ENCODE measurements around the gene OPRM1.
"Not testable (repeated sequence)": the region's sequence is repeated elsewhere in the genome, so short reads cannot be mapped to it uniquely, and the experiment has no call there.

The OPRM1 gene

GRCh38 chr6:154157082-154157481 is 118.0 kb downstream of the OPRM1 start:
- H3K9ac ChIP-seq (ENCODE audit: low read depth, low read length), result no peak overlapping the region
- no peaks in the 10 kb centered on the region for H3K4me1 ChIP-seq (ENCODE audit: control insufficient read depth, insufficient read depth, low read length)
- no peaks in the 10 kb centered on the region for H3K36me3 ChIP-seq (ENCODE audit: insufficient read depth, low read length)
- peaks cover 3% of the 10 kb centered on the region for H3K27me3 ChIP-seq (ENCODE audit: control insufficient read depth, insufficient read depth, low read length)
- no peak overlapping the region for H3K4me2 ChIP-seq (ENCODE audit: low read length)
- H3K9me3 ChIP-seq (replicated peaks; ENCODE audit: low read length), result no peaks in the 10 kb centered on the region
- H3K4me3 ChIP-seq (ENCODE audit: low read length), result no peak overlapping the region

GRCh38 chr6:154157706-154158105 is 118.7 kb downstream of the OPRM1 start:
- H3K9me3 ChIP-seq (replicated peaks; ENCODE audit: low read length), result no peaks in the 10 kb centered on the region
- no peaks in the 10 kb centered on the region for H3K27me3 ChIP-seq (ENCODE audit: control insufficient read depth, insufficient read depth, low read length)
- no peak overlapping the region for H3K9ac ChIP-seq (ENCODE audit: low read depth, low read length)
- H3K4me3 ChIP-seq (ENCODE audit: low read length), result no peak overlapping the region
- H3K4me1 ChIP-seq (ENCODE audit: control insufficient read depth, insufficient read depth, low read length), result no peaks in the 10 kb centered on the region
- no peaks in the 10 kb centered on the region for H3K36me3 ChIP-seq (ENCODE audit: insufficient read depth, low read length)
- no peak overlapping the region for H3K4me2 ChIP-seq (ENCODE audit: low read length)

- H3K4me3 ChIP-seq (ENCODE audit: low read length), result no peak overlapping the region
- H3K9ac ChIP-seq (ENCODE audit: low read depth, low read length), result no peak overlapping the region
- no peaks in the 10 kb centered on the region for H3K36me3 ChIP-seq (ENCODE audit: insufficient read depth, low read length)
- H3K4me1 ChIP-seq (ENCODE audit: control insufficient read depth, insufficient read depth, low read length), result no peaks in the 10 kb centered on the region
- H3K27me3 ChIP-seq (ENCODE audit: control insufficient read depth, insufficient read depth, low read length), result no peaks in the 10 kb centered on the region
- no peaks in the 10 kb centered on the region for H3K9me3 ChIP-seq (replicated peaks; ENCODE audit: low read length)
- H3K4me2 ChIP-seq (ENCODE audit: low read length), result no peak overlapping the region
Measured at GRCh38 chr6:154159126-154159525, 120.1 kb downstream of the OPRM1 start.

GRCh38 chr6:154161689-154162088 is 122.6 kb downstream of the OPRM1 start:
- H3K9me3 ChIP-seq (replicated peaks; ENCODE audit: low read length), result no peaks in the 10 kb centered on the region
- H3K4me1 ChIP-seq (ENCODE audit: control insufficient read depth, insufficient read depth, low read length), result peaks cover 5% of the 10 kb centered on the region
- H3K9ac ChIP-seq (ENCODE audit: low read depth, low read length), result no peak overlapping the region
- H3K4me3 ChIP-seq (ENCODE audit: low read length), result no peak overlapping the region
- H3K27me3 ChIP-seq (ENCODE audit: control insufficient read depth, insufficient read depth, low read length), result no peaks in the 10 kb centered on the region
- H3K4me2 ChIP-seq (ENCODE audit: low read length), result no peak overlapping the region
- H3K36me3 ChIP-seq (ENCODE audit: insufficient read depth, low read length), result no peaks in the 10 kb centered on the region

DNA sequence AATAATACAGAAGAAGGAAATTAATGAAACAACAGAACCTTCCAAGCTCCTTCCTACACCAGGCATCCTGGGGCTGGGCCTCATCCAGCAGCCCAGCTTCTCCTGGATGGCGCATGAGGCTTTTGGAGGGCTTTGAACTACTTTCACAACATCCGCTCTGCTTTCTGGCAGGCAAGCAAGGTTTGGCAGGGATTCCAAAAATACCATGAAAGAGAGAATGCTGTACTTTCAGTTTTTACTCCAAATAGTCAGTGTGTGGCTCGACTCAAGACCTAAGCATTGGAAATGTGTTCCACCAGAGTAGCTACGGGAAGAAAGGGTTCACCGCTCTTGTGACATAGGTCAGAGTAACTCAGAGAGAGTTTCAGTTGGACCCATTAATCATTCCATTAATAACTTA is 125.4 kb downstream of the OPRM1 start:
- no peaks in the 10 kb centered on the region for H3K36me3 ChIP-seq (ENCODE audit: insufficient read depth, low read length)
- no peak overlapping the region for H3K9ac ChIP-seq (ENCODE audit: low read depth, low read length)
- no peak overlapping the region for H3K4me3 ChIP-seq (ENCODE audit: low read length)
- H3K9me3 ChIP-seq (replicated peaks; ENCODE audit: low read length), result no peaks in the 10 kb centered on the region
- peaks cover 5% of the 10 kb centered on the region for H3K4me1 ChIP-seq (ENCODE audit: control insufficient read depth, insufficient read depth, low read length)
- H3K4me2 ChIP-seq (ENCODE audit: low read length), result no peak overlapping the region
- H3K27me3 ChIP-seq (ENCODE audit: control insufficient read depth, insufficient read depth, low read length), result no peaks in the 10 kb centered on the region

- Histone ChIP-seq H3K4me2 (ENCODE audit: low read length) (no peak overlapping the region), H3K4me3 (ENCODE audit: low read length) (no peak overlapping the region), H3K36me3 (ENCODE audit: insufficient read depth, low read length) (no peaks in the 10 kb centered on the region), H3K9me3 (replicated peaks; ENCODE audit: low read length) (no peaks in the 10 kb centered on the region), H3K27me3 (ENCODE audit: control insufficient read depth, insufficient read depth, low read length) (no peaks in the 10 kb centered on the region), H3K4me1 (ENCODE audit: control insufficient read depth, insufficient read depth, low read length) (peaks cover 5% of the 10 kb centered on the region), H3K9ac (ENCODE audit: low read depth, low read length) (no peak overlapping the region)
Measured at GRCh38 chr6:154165478-154165877, 126.4 kb downstream of the OPRM1 start.

DNA sequence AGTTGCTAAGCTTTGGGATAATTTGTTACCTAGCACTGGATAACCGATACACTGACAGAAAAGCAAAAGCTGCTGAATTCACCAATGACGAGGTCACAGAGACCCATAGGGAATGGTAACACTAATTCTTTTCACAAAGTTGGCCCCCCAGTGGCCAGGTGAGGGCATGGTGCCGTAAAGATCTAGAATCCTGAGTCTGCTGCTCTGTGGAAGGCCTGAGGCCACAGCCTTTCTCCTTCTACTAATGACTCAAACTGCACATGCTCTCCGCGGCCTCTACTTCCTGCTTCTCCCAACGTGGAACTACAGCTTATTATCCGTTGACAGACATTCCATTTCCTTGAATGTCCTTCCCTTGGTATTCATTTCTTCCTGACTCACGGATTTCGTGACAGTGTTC is 127.1 kb downstream of the OPRM1 start:
- Histone ChIP-seq H3K27me3 (ENCODE audit: control insufficient read depth, insufficient read depth, low read length) (no peaks in the 10 kb centered on the region), H3K9me3 (replicated peaks; ENCODE audit: low read length) (no peaks in the 10 kb centered on the region), H3K36me3 (ENCODE audit: insufficient read depth, low read length) (no peaks in the 10 kb centered on the region), H3K4me3 (ENCODE audit: low read length) (no peak overlapping the region), H3K9ac (ENCODE audit: low read depth, low read length) (no peak overlapping the region), H3K4me2 (ENCODE audit: low read length) (no peak overlapping the region), H3K4me1 (ENCODE audit: control insufficient read depth, insufficient read depth, low read length) (peaks cover 5% of the 10 kb centered on the region)

DNA sequence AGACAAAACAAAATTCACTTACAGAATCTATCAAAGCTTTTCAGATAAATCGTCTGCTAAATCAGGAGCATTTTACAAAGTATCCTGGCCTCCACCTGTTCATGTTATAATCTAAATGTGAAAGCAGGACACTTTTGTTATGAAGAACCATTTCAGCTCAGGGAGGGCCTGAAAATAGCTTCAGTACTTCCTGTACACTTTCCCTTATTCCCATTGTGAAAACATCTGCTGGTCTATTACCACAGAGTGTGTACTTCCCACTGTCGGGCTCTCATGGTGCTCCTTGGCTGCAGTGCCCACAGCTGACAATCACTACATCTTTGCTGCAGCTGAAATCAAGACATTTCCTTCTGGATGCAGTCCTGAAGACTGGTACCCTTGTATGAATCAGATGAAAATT is 128.1 kb downstream of the OPRM1 start:
- Histone ChIP-seq H3K27me3 (ENCODE audit: control insufficient read depth, insufficient read depth, low read length) (no peaks in the 10 kb centered on the region), H3K4me3 (ENCODE audit: low read length) (no peak overlapping the region), H3K9me3 (replicated peaks; ENCODE audit: low read length) (no peaks in the 10 kb centered on the region), H3K4me1 (ENCODE audit: control insufficient read depth, insufficient read depth, low read length) (peaks cover 5% of the 10 kb centered on the region), H3K4me2 (ENCODE audit: low read length) (no peak overlapping the region), H3K36me3 (ENCODE audit: insufficient read depth, low read length) (no peaks in the 10 kb centered on the region), H3K9ac (ENCODE audit: low read depth, low read length) (no peak overlapping the region)

DNA sequence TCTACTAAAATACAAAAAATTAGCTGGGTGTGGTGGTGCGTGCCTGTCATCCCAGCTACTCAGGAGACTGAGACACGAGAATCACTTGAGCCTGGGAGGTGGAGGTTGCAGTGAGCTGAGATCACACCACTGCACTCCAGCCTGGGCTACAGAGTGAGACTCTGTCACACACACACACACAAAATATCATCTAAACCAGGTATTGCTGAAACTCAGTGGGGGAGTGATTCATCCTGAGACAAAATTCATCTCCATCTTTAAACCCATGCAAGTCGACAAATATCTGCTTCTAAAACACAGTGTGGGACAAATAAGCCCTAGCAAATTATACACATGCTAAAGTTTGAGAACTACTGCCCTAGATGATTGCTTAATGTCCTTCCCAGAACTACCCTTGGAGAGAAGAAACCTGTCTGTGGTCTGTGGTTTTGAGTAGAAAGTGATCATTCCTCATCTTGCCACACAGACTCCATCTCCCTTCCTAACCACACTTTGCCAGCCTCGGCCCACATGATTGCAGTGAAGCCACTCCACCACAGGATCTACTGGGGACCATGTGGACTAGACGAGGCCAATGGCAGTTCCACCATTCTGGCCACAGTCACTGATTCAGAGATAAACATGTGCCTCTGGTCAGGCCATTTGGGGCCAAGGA is 130.3 kb downstream of the OPRM1 start:
- peaks cover 4% of the 10 kb centered on the region for H3K4me1 ChIP-seq (ENCODE audit: control insufficient read depth, insufficient read depth, low read length)
- H3K4me2 ChIP-seq (ENCODE audit: low read length), result no peak overlapping the region
- no peaks in the 10 kb centered on the region for H3K27me3 ChIP-seq (ENCODE audit: control insufficient read depth, insufficient read depth, low read length)
- H3K9ac ChIP-seq (ENCODE audit: low read depth, low read length), result no peak overlapping the region
- H3K9me3 ChIP-seq (replicated peaks; ENCODE audit: low read length), result no peaks in the 10 kb centered on the region
- H3K36me3 ChIP-seq (ENCODE audit: insufficient read depth, low read length), result no peaks in the 10 kb centered on the region
- H3K4me3 ChIP-seq (ENCODE audit: low read length), result no peak overlapping the region

- H3K4me1 ChIP-seq (ENCODE audit: control insufficient read depth, insufficient read depth, low read length), result no peaks in the 10 kb centered on the region
Measured at GRCh38 chr6:154170106-154170505, 131.1 kb downstream of the OPRM1 start.

GRCh38 chr6:154172393-154172792 is 133.4 kb downstream of the OPRM1 start:
- not testable (repeated sequence) for H3K36me3 ChIP-seq (ENCODE audit: insufficient read depth, low read length); H3K27me3 ChIP-seq (ENCODE audit: control insufficient read depth, insufficient read depth, low read length); H3K4me3 ChIP-seq (ENCODE audit: low read length); H3K4me1 ChIP-seq (ENCODE audit: control insufficient read depth, insufficient read depth, low read length); H3K4me2 ChIP-seq (ENCODE audit: low read length); H3K9ac ChIP-seq (ENCODE audit: low read depth, low read length); H3K9me3 ChIP-seq (replicated peaks; ENCODE audit: low read length)

More at GRCh38 chr6:154170106-154170505, 131.1 kb downstream of the OPRM1 start:
- H3K36me3 ChIP-seq (ENCODE audit: insufficient read depth, low read length), result no peaks in the 10 kb centered on the region
- H3K4me2 ChIP-seq (ENCODE audit: low read length), result no peak overlapping the region
- no peak overlapping the region for H3K4me3 ChIP-seq (ENCODE audit: low read length)
- H3K27me3 ChIP-seq (ENCODE audit: control insufficient read depth, insufficient read depth, low read length), result no peaks in the 10 kb centered on the region
- no peaks in the 10 kb centered on the region for H3K9me3 ChIP-seq (replicated peaks; ENCODE audit: low read length)
- H3K9ac ChIP-seq (ENCODE audit: low read depth, low read length), result no peak overlapping the region

- Histone ChIP-seq H3K36me3 (ENCODE audit: insufficient read depth, low read length) (no peaks in the 10 kb centered on the region), H3K4me1 (ENCODE audit: control insufficient read depth, insufficient read depth, low read length) (no peaks in the 10 kb centered on the region), H3K4me2 (ENCODE audit: low read length) (no peak overlapping the region), H3K9me3 (replicated peaks; ENCODE audit: low read length) (no peaks in the 10 kb centered on the region), H3K27me3 (ENCODE audit: control insufficient read depth, insufficient read depth, low read length) (no peaks in the 10 kb centered on the region), H3K4me3 (ENCODE audit: low read length) (no peak overlapping the region), H3K9ac (ENCODE audit: low read depth, low read length) (no peak overlapping the region)
Measured at GRCh38 chr6:154179434-154179833, 140.4 kb downstream of the OPRM1 start.

Data from skeletal muscle satellite cell (primary cell).